Calu3 (cell line): ENCODE data around the gene PANK3. TPM values are rescaled to one million over a fixed set of nuclear protein-coding genes. Genes with fewer than 3 reads are reported as not detected.

Experiments used
- BruUV-seq: library from RNA; stranded (reverse); fragments of 400-500 nt; replicated peaks from 2 replicates; lab custom pipeline; 2021; lab: Mats Ljungman, UMichigan
- CTCF ChIA-PET: fragments of 300-600 bp; sonication (Branson Sonifier 250); formaldehyde crosslinking; loops from one replicate; lab custom pipeline; 2022; ENCODE audit warnings: antibody characterized with exemption; lab: Charles Lee
- DNase-seq: peaks from one replicate; pipeline ENCODE4 v3.0.0; 2022
- H3K27ac Mint-ChIP-seq: one replicate; pipeline ENCODE4 v1.8.0; 2022; ENCODE audit warnings: mixed read lengths; ENCODE audit not compliant: unreplicated experiment
- H3K27me3 Mint-ChIP-seq: one replicate; pipeline ENCODE4 v1.8.0; 2022; ENCODE audit warnings: mixed read lengths; ENCODE audit not compliant: unreplicated experiment
- H3K36me3 Mint-ChIP-seq: one replicate; pipeline ENCODE4 v1.8.0; 2022; ENCODE audit warnings: mild to moderate bottlenecking, moderate library complexity, mixed read lengths; ENCODE audit not compliant: insufficient read depth, unreplicated experiment
- H3K4me1 Mint-ChIP-seq: one replicate; pipeline ENCODE4 v1.8.0; 2022; ENCODE audit warnings: mild to moderate bottlenecking, low read depth, mixed read lengths; ENCODE audit not compliant: unreplicated experiment
- H3K4me3 Mint-ChIP-seq: one replicate; pipeline ENCODE4 v1.8.0; 2022; ENCODE audit warnings: mild to moderate bottlenecking, low read depth, moderate library complexity, mixed read lengths; ENCODE audit not compliant: unreplicated experiment
- H3K9me3 Mint-ChIP-seq: one replicate; pipeline ENCODE4 v1.8.0; 2022; ENCODE audit warnings: low read depth, mixed read lengths; ENCODE audit not compliant: unreplicated experiment
- intact Hi-C: fragments of 100-400 bp; cut with micrococcal nuclease; formaldehyde crosslinking; loops from one replicate; pipeline ENCODE4 v1.10.0; 2022; ENCODE audit not compliant: unreplicated experiment
- total RNA-seq: library from RNA; stranded (reverse); gene quantifications from 2 replicates; pipeline ENCODE4 v1.2.3, GENCODE V29; 2022
- TF ChIP-seq, protein P1 (sequence below): fragments of 200-600 bp; IDR thresholded peaks from one replicate; pipeline ENCODE4 v1.8.0; 2022; ENCODE audit warnings: antibody characterized with exemption; ENCODE audit not compliant: unreplicated experiment

Gene PANK3
- total RNA-seq, 1 experiment from 2014 or later = 116 TPM

- CTCF ChIA-PET = no interaction called here
- no TSS peak for BruUV-seq
- H3K36me3 Mint-ChIP-seq = no peaks in the 10 kb centered on the region
Observed at GRCh38 chr5:168607946-168608345, 28.8 kb upstream of the PANK3 start.

DNA sequence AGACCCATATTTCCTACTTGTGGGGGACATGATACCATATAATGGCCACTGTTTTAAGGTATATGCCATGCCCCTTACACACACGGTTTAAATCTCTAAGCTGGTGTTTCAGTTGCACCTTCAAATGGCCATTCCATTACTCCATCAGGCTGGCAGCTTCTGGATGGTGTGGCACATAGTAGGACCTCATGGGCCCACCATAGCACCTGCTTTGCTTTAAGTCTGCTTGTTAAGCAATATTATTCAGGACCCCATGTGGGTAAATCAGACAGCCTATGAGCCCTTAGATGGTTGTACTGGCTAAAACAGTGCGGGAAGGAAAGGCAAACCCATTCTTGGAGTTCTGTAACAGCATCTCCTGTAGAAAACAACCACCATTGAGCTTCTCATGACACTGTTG, 27.4 kb upstream of the PANK3 start:
- CTCF ChIA-PET = no interaction called here
- H3K36me3 Mint-ChIP-seq = no peaks in the 10 kb centered on the region
- TF ChIP-seq, protein P1, sequence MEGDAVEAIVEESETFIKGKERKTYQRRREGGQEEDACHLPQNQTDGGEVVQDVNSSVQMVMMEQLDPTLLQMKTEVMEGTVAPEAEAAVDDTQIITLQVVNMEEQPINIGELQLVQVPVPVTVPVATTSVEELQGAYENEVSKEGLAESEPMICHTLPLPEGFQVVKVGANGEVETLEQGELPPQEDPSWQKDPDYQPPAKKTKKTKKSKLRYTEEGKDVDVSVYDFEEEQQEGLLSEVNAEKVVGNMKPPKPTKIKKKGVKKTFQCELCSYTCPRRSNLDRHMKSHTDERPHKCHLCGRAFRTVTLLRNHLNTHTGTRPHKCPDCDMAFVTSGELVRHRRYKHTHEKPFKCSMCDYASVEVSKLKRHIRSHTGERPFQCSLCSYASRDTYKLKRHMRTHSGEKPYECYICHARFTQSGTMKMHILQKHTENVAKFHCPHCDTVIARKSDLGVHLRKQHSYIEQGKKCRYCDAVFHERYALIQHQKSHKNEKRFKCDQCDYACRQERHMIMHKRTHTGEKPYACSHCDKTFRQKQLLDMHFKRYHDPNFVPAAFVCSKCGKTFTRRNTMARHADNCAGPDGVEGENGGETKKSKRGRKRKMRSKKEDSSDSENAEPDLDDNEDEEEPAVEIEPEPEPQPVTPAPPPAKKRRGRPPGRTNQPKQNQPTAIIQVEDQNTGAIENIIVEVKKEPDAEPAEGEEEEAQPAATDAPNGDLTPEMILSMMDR = no peak
- no peak for DNase-seq
- intact Hi-C loops = no loop called here
- no peak overlapping the region for H3K27ac Mint-ChIP-seq
- BruUV-seq = no TSS peak
- H3K4me1 Mint-ChIP-seq = no peaks in the 10 kb centered on the region
- H3K4me3 Mint-ChIP-seq = no peak overlapping the region
- no peaks in the 10 kb centered on the region for H3K9me3 Mint-ChIP-seq
- H3K27me3 Mint-ChIP-seq = peaks cover 20% of the 10 kb centered on the region

More at GRCh38 chr5:168607946-168608345, 28.8 kb upstream of the PANK3 start:
- TF ChIP-seq, protein P1 = no peak
- DNase-seq = no peak
- Mint-ChIP-seq H3K4me1 (no peaks in the 10 kb centered on the region), H3K27ac (no peak overlapping the region), H3K27me3 (peaks cover 20% of the 10 kb centered on the region), H3K4me3 (no peak overlapping the region), H3K9me3 (no peaks in the 10 kb centered on the region)
- intact Hi-C loops = no loop called here

- intact Hi-C loops = no loop called here
- CTCF ChIA-PET = no interaction called here
- H3K36me3 Mint-ChIP-seq = no peaks in the 10 kb centered on the region
- BruUV-seq = no TSS peak
- no peak for DNase-seq
- TF ChIP-seq, protein P1 = no peak
- peaks cover 20% of the 10 kb centered on the region for H3K27me3 Mint-ChIP-seq
- H3K27ac Mint-ChIP-seq = no peak overlapping the region
- H3K9me3 Mint-ChIP-seq = no peaks in the 10 kb centered on the region
- H3K4me3 Mint-ChIP-seq = no peak overlapping the region
- no peaks in the 10 kb centered on the region for H3K4me1 Mint-ChIP-seq
Observed at GRCh38 chr5:168604436-168604835, 25.3 kb upstream of the PANK3 start.

- Mint-ChIP-seq H3K27me3 (peaks cover 20% of the 10 kb centered on the region), H3K4me1 (no peaks in the 10 kb centered on the region), H3K9me3 (no peaks in the 10 kb centered on the region), H3K27ac (no peak overlapping the region), H3K36me3 (no peaks in the 10 kb centered on the region), H3K4me3 (no peak overlapping the region)
- TF ChIP-seq, protein P1 = no peak
- DNase-seq = no peak
- CTCF ChIA-PET = no interaction called here
- intact Hi-C loops = no loop called here
- no TSS peak for BruUV-seq
Observed at GRCh38 chr5:168603746-168604145, 24.6 kb upstream of the PANK3 start.
